SKM-1 (cell line): ENCODE data around the gene UBE2Q2.

ENCODE experiments used
- DNase-seq: peaks from one replicate; lab custom pipeline; 2025; ENCODE audit not compliant: unreplicated experiment; lab: John Stamatoyannopoulos, UW

UBE2Q2 gene

DNA sequence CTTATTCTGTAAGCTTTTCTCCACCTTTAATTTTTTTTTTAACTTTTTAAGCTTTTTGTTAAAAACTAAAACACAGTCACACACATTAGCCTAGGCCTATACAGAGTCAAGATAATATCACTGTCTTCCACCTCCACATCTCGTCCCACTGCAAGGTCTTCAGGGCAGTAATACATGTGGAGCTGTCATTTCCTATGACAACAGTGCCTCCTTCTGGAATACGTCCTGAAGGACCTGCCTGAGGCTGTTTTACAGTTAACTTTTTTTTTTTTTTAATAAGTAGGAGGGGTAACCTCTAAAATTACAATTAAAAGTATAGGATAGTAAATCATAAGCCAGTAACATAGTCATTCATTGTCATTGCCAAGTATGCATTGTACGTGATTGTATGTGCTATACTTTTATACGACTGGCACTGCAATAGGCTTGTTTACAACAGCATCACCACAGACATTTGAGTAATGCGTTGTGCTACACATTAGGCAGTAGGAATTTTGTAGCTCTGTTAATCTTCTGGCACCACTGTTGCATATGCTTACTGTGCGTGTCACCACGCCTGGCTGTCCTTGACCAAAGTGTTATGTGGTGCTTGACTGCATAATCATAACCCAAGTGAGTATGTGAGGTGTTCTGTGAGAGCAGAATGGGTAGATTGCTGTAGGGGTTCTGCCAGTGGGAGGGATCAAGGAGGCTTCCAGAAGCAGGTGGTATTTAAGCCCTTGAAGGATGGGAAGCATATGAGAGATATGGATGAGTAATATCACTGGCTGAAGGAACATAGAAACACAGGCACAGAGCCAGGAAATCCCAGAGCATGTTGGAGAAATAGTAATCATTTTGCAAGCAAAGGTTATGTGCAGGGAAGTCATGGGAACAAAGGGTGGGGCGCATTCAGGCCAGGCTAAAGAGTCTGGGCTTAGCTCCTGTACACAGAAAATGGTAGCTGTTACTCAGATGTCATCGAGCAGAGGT lies 78.8 kb downstream of the UBE2Q2 start:
- no peak for DNase-seq

DNA sequence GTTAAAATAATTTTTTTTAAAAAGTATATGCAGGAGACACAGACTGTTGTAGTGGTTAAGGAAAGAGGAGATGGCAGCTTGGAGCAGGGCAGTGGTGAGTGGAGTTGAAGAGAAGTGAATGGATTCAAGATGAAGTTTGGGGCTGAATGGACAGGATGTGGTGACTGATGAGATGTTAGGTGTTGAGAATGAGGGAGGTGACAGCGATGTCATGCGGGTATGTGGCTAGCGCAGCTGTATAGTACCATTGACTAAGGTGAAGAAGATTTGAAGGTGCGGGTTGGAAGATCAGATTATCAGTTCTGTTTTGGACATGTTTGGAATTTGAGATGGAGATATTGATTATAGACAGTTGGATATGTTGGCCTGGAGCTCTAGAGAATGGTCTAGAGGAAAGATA lies 80.5 kb downstream of the UBE2Q2 start:
- DNase-seq = no peak

DNA sequence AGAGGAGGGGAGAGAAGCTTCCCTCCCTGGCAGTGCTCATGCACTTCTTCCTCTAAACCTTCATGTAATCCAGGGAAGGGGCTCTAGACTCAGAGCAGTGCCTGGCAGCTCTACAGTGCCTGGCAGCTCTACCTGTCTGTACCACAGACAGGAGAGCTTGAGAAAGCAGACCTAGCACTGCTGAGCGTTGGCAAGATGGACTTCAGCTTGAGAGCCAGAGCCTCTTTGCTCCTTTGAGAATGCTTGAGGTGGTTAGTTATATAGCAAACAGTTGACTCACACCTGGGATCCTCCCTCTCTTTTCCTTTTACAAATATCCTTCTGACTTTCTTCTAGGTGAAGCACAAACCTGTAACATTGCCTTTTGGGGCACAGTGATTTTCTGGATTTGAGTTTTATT lies 81.3 kb downstream of the UBE2Q2 start:
- DNase-seq = no peak

DNA sequence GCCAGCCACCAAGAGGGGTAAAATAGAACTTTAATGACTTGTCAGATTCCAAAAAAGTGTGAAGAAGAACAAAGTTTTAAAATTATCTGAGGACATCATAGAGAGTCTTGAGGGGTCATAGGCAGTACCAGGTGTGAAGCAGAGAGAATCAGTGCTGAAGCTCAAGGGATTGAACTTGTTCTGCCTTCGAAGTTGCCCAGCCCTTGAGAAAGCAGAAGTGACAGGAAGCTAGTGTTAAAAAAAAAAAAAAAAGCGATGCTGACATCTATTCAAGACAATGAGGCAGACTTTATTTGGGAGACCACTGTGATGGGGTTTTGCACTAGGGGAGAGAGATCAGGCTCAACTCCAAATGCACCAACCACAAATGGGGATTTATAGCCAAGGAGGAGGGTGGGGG lies 82.2 kb downstream of the UBE2Q2 start:
- DNase-seq = no peak

DNA sequence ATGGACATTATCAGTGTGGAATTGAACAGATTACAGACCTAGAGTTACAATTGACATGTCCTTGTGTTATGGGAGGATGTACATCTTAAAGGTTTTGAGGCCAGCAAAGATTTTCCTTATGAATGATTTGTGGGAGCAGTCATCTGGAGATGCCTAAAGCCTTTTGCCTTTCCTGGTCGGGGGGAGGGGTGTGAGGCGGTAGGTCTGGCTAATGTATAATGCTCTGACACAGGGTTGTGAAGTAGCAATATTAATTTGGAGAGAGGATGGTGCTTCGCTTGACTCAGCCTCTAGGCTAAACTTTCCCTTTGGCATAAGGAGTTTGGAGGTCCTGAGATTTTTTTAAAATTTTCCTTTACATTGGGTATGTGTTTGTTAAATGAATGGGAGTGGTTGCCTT lies 83.7 kb downstream of the UBE2Q2 start:
- no peak for DNase-seq

DNA sequence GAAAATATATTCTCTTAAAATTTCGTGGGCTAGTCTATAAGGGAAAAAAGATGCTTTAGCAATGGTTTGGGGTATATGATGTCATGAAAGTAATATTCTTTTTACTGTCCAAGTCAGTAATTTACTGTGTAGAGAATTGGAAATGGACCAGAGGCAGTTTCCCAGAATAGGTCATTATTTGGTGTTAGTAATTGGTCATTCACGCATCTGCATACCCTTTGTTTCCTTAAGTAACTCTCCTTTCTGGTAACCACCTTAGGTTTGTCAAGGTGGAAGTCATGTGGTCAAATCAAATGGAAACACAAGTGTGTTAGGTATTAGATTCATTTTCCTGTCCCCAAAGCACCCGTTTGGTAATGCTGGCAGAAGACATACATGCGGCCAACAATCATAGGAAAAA lies 84.4 kb downstream of the UBE2Q2 start:
- no peak for DNase-seq

DNA sequence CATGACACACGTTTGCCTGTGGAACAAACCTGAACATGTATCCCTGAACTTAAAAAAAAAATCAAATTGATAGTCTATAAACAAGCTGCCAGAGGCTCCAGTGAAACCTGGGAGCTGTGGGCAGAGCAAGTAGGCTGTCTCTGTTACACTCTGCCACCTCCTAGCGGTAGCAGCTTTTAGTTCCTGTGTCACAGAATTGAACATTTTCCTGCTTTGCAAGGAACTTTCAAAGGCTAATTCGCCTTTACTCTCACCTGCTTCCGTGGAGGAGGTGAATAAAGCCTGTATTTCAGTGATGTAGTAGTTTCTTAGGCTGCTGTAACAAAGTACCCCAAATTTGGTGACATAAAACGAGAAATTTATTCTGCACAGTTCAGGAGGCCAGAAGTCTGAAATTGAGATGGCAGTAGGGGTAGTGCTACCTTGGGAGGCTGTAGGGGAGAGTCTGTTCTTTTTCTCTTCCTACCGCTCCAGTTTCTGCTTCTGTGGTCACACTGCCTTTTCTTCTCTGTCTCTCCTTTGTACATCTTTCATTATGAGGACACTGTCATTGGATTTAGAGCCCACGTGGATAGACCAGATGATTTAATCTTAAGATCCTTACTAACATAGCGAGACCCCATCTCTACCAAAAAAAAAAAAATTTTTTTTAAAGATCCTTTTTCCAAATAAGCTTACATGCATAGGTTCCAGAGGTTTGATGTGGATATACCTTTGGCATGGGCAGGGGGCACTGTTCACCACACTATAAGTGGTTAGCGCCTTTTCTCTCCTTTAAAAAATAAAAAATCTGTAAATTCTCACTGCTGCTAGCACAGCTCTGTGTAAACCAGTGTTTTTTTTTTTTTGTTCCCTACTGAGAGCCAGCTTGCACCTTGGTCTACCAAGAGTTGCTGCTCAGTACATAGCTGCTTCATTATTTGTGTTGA lies 85.7 kb downstream of the UBE2Q2 start:
- no peak for DNase-seq

DNA sequence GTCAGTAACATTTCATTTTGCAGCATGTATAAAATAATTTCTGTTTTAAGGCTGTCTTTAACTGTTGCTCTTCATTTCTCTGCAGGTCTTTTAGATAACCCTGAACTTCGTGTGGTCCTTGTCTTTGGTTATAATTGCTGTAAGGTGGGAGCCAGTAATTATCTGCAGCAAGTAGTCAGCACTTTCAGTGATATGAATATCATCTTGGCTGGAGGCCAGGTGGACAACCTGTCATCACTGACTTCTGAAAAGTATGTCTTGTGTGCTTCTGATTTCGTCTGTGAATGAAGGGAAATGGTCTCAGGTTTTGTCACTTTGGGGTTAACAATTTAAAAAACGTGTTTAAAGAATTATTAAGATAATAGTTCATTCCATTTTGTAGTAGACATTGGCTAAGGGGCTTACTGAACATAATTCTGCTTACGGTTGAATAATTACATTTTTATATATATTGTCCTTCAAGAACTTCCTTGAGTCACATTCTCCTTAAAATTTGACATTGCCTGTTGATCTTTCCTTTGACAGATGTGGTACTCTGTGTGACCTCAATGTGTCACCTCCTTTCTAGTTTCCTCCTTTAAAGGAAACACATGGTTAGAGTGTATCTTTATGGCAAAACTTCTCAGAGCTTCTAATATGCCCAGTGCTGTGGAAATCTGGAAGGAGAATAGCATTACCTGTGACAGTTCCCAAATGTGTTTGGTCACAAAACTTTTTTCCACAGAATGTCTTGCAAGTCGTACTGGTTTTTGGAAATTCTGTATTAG lies 86.7 kb downstream of the UBE2Q2 start:
- no peak for DNase-seq

DNA sequence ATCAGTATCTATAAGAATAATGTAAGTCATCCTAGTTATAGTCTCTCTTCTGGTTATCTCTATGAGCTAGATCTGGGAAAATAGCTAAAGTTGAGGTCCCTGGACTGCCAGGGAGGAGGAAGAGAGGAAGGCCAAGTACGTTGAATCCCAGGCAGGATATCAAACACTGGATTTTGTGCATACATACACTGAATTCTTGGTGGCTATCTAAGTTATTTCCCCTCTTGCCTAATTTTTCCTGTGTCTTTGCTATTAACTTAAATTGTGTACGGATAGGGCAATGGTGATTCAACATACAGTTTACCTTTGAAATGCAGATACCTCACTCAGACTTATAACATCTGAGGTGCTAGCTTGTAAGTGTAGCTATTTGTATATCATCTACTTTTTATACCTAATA lies 87.6 kb downstream of the UBE2Q2 start:
- DNase-seq = no peak

DNA sequence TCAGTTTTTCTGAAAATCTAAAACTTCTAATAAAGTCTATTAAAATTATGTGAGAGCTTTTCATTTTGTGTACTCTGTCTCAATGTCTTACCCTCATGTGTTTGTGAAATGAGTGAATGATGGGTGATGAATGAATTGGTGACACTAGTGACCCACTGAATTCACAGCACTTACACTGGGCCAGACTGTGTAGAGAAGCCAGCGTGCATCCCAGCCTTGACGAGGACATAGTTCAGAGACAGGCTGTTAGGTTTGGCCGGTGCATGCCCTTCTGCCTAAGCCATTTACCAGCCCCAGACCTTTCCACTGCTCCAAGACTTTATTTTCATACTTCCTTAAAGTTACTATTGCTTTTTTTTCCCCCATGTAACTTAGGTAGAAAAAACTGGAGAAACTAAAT lies 99.2 kb downstream of the UBE2Q2 start:
- DNase-seq = no peak

DNA sequence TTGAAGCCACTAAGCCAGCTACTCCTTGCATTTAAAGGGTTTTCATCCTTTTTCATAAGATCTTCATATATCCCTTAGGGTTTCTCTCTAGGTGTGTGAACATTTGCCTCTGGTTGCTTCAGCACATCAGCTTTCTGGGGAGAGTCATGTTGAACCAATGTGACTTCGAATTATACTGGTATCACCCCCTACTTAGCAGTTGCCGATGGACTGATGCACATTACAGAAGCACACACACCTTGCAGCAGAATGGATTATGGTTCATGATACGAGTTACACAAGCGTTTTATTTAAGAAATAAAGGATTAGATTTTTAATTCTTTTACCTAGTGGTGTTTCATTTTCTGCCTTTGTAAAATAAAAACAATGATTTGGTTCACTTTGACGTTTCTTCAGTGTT lies 100.0 kb downstream of the UBE2Q2 start:
- DNase-seq = no peak

DNA sequence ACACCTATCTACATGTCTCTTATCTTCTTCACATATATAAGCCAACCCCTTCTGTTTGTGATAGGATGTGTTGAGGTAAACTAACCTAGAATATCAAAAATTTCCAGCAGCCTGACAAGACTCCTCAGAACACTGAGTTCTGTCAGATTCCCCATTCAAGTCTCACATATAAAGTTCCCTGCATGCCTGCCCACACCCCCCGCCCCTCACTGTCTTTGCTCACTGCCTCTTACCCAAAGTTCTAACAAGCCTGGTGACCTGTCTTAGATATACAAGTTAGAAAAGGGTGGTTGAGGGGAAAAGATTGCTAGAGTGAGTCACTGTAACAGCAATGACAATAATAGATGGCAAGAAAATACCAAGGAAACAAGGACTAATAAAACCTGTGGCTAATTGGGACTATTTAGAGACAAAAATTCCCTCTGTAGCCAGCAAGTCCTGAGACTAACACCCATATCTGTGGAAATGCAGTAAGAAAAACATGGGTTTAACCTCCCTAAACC lies 100.5 kb downstream of the UBE2Q2 start:
- DNase-seq = no peak

DNA sequence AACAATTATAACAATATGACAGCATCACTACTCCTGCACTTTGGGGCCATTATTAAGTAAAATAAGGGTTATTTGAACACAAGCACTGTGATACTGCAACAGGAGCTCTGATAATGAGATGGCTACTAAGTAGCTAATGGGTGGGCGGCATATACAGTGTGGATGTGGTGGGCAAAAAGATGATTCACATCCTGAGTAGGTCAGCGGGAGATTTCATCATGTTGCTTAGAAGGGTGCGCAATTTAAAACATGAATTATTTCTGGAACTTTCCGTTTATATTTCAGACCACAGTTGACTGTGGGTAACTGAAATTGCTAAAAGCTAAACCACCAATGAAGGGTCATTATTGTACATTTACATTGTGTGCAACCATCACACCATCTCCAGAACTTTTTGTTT lies 102.7 kb downstream of the UBE2Q2 start:
- DNase-seq = no peak

DNA sequence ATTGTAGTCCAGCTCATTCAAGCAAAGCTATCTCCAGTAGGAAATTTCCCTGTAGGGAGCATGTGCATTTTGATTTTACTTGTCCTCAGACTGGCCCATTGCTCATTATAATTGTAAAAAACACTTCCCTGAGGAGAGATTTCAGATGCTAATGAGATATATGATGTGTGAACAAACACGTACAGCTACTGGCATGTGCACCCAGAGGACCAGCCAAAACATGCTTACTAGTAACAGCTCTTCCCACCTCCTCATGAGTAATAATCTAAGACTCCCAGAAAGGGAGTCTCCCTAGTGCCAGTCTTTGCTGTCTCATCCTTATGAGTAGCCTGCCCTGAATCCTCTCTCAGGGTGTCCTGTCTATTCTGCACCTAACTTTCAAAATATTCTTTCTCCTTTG lies 103.8 kb downstream of the UBE2Q2 start:
- no peak for DNase-seq

DNA sequence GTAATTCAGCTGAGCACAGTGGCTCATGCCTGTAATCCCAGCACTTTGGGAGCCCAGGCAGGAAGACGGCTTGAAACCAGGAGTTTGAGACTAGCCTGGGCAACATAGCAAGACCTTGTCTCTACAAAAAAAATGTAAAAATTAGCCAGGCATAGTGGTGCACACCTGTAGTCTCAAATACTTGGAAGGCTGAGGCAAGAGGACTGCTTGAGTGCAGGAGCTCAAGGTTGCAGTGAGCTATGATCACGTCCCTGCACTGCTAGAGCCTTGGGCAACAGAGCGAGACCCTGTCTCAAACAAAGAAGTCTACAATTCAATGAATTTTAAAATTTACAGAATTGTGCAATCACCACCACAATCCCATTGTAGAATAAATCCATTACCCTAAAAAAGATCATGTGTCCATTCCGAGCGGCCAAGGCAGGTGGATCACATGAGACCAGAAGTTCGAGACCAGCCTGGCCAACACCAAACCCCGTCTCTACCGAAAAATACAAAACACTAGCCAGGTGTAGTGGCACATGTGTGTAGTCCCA lies 105.6 kb downstream of the UBE2Q2 start:
- no peak for DNase-seq
